Measurements from ENCODE around the gene PPP6R3.

Gene PPP6R3

DNA sequence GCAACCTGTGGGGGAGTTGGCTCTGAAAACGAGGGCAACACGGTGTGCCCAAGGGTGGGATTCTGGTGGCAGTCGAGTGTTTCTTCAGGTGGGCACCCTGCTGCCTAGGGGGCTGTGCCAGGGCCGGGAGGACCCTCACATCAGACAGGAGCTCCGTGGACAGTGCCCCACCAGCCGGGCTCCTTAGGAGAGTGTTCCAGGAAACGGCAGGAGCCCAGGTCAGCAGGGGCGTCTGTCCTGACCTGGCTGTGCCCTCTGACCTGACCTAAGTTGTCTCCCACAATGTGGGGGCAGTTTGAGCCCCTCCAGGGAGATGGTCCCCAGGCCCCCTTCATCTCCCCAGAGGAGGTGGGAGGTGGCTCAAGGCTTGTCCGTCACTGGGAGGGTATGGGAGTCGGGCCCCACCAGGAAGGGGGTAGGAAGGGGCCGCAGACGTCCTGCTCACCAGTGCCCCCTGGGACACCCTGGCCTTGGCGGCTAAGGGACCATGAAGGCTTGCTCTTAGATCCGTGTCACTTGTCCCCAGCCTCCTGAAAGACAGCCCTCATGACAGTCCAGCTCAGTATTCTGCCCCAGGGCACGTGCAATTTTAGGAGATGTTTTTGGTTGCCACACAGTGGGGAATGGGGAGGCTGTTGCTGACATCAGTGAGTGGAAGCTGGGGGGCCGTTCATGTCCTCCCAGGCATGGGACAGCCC lies 191.6 kb downstream of the PPP6R3 start:
- DNase-seq (ENCODE audit: low read depth) = no peak

DNA sequence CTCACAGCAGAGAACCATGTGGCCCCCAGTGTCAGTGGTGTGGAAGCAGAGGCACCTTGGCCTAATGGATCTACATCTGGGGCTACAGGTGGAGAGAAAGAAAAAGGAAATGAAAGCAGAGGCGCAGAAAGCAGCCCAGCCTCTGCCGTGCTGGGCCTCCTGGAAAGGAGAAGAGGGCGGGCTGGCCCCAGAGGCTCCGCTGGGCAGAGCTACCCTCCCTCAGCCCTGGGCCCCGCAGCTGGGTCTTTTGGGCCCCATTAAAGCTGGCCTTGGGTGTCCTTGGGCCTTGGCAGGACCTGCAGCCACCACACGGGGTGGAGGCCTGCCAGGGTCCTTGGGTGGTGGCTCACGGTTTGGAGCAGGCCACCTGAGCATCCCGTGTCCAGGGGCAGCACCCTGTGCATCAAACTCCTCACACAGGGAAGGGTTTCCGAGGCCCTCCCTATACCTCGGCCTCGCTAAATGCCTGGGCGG lies 192.2 kb downstream of the PPP6R3 start:
- DNase-seq (ENCODE audit: low read depth) = no peak

DNA sequence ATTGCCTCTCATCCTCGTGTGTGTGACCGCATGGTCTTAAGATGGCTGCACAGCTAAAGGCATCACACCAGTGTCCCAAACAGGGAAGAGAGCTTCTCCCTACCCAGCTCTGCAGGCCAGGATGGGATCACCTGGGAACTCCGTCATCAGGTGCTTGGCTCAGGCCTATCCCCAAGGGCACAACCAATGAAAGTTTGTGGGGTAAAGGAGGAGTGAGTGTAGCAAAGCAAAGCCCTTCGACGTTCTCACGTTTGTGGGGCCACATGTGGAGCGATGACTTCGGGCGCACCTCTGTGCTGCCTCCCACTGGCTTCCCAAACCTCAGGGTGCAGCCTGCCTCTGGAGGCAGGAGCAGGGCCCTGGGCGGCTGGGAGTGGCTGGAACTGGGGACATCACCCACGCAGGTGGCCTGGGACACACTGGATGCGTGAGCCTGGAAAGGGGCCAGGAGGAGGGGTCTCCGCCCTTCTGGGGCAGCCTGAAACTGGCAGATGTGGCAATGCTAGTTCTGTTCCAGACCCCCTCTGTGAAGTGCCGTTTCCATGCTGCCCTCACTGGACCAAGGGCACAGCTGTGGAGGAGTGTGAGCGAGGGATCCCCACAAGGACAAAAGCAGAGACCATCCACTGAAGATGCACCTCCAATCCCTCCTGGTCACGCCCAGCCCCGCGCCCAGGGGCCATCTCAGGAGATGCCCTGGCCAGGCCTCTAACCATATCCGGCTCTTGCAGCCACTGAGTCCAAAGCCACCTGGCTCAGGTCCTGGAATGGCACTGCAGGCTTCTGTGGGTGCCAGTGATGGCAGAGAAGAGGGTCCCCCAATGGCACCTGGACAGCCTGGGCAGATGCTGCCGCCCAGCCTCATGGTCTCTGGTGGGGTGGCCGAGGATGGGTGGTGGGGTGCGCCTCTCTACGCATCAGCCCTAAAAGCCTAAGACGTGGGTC lies 193.2 kb downstream of the PPP6R3 start:
- no peak for DNase-seq (ENCODE audit: low read depth)

- no peak for DNase-seq (ENCODE audit: low read depth)
These were observed 194.4 kb downstream of the PPP6R3 start for GRCh38 chr11:68654978-68655377.

- no peak for DNase-seq (ENCODE audit: low read depth)
These were observed 194.9 kb downstream of the PPP6R3 start for GRCh38 chr11:68655406-68655805.

DNA sequence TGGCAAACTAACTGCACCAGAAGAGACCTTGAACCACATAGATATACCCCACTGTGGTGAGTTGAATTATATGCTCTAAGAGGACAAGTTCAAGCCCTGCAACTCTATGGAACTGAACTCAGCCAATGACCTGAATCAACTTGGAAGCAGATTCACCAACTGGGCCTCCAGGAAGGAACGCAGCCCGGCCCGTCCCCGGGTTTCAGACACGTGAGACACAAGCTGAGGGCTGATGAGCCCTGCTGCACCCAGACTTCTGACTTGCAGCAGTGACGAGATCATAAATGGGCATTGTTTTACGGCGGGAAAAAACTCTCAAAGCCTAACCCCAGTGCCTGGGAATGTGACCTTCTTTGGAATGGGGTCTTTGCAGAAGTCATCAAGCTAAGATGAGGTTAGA lies 195.3 kb downstream of the PPP6R3 start:
- no peak for DNase-seq (ENCODE audit: low read depth)

- DNase-seq (ENCODE audit: low read depth) = no peak
These were observed 196.6 kb downstream of the PPP6R3 start for GRCh38 chr11:68657021-68657780.

GRCh38 chr11:68658097-68658496 lies 197.5 kb downstream of the PPP6R3 start:
- no peak for DNase-seq (ENCODE audit: low read depth)

DNA sequence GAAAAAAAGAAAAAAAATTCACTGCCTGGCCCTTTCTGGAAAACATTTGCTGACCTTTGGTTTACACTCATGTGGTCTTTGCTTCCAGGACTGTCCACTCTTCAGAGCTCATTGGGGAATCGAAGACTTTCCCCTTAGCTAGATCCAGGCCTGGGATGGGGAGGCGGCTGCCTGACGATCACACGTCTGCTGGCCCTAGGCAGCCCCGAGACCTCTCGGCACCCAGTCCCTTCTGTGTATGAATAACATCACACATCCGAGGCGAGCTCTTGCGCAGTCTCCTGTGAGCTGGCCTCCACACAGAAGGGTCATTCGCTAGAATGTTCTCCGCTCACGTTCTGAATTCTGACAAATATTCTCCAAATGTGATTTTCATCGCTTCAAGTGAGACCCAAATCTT lies 198.1 kb downstream of the PPP6R3 start:
- no peak for DNase-seq (ENCODE audit: low read depth)

DNA sequence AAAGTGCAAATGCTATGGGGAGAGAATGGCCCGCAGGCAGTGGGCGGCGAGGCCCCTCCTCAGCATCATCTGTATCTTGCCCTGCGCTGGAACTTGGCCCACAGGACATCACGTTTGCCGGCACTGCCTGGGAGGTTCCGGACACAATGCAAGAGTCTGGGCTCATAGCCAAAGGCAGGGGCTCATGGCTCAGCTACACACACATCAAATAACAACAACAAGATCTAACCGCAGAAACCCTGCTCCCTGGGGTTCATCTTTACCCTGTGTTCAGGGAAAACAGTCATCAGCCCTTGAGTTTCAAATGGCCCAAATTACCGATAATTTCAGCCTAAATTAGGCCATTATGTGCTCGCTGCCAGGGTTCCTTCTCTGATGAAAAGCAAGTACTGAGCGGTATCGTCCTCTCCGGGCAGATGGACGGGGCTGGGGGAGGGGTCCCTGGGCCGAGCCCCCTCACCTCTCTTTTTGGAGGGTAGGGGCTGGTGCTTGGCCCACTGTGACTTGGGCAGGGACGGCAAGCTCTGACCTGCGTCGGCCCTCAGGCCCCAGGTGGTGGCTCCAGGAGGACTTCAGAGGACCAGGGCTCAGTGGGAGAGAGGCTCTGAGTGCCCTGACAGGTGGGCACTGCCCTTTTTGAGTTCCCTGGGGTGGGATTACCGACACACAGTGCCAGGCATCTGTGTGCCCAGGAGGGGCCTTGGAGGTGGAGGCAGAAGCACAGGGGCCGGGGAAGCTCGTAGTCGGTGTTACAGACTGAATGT lies 198.8 kb downstream of the PPP6R3 start:
- no peak for DNase-seq (ENCODE audit: low read depth)

DNA sequence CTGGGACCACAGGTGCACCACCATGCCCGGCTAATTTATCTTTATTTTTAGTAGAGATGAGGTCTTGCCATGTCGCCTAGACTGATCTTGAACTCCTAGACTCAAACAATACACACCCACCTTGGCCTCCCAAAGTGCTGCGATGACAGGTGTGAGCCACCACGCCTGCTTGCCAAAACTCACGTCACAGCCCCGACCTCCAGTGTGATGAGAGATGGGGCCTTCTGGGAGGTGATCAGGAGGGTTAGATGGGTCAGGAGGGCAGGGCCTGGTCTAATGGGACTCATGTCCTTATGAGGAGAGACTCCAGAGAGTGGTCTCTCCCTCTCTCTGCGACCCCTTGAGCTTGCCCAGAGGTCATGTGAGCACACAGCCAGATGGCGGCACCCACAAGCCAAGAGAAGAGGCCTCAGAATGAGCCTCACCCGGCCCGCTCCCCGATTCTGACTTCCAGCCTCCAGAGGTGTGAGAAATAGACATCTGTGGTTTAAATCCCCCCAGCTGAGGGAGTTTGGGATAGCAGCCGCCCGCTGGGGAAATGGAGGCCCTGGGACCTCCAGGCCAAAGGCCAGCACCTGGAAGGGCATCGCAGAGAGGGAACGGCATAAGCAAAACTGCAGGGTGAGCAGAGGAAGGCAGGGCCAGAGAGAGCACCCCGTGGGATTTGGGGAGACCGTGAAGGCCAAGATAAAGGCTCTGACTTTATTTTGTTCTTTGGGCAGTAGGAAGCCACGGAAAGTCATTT lies 199.7 kb downstream of the PPP6R3 start:
- DNase-seq (ENCODE audit: low read depth) = no peak

DNA sequence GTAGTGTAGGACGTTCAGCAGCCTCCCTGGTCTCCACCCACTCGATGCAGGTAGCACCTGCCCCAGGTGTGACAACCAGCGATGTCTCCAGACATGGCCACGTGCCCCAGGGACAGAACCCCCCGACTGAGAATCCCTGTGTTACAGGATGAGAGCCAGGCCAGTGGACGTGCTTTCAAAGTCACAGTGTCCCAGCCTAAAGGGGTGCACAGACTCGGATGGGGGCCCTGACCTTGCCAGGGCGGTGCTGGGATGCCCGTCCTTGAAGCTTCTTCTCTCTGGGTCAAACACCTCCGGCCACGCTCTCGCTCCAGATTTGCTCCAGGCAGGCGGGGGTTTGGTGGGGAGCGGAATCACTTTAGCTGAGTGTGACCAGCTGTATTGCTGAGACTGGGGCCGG lies 200.5 kb downstream of the PPP6R3 start:
- no peak for DNase-seq (ENCODE audit: low read depth)

DNA sequence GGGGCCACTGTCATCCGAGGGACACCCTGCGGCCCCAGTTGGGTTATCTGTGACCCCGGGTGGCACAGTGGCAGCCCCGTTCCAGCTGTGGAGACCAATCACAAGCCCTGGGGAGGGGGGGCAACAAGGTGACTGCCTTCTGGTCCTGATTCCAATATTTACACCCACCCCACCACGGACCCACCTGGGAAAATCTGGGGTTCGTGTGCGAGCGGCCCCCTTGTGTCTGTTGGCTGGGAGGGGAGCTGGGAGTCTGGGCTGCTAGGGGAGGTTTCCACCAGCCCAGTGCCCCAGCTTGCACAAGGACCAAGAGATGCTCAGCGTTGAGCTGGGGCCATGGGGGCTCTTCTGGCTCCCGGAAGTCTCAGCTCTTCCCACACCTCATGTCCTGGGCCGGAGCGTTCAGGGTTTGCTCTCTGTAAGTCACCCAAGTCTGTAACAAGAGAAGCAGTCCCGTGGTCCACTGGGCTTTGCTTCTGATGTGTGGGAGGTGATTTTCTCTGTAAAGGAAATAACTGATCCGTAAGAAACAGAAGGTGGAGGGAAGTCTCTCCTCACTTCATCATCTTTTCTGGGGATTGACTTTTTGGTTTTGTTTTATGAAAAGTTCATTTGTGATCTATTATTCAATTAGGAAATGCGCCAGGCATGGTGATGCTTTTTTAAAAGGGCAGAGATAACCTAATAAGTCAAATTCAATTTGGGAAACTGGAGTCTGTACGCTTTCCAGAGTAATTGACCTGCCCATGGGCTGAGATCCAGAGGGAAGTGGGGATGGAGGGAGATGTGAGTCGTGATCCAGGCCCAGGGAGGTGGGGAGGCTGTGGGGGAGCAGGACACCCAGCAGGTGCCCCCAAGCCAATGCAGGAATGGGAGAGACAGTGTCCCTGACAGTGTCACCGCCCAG lies 201.4 kb downstream of the PPP6R3 start:
- DNase-seq (ENCODE audit: low read depth) = no peak

DNA sequence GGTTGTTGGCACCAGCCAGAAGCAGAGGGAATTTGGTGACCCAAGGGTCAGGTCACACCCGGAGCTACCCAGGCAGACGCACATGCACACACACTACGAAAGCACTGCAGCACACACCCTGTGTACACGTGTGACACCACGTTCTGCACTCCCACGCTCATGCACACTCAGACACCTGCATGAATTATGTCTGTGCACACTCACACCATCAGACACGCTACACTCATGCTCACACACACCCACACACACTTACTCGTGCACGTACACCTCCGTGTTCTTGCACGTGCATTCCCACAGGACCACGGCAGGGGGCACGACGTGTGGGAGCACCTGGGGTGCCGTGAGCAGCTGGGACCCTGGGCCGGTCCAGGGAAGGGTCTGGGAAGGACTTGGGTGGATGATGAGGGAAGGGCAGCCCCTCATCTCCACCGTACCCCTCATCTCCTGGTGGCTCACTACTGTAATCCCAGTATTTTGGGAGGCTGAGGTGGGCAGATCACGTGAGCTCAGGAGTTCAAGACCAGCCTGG lies 203.0 kb downstream of the PPP6R3 start:
- DNase-seq (ENCODE audit: low read depth) = no peak

DNA sequence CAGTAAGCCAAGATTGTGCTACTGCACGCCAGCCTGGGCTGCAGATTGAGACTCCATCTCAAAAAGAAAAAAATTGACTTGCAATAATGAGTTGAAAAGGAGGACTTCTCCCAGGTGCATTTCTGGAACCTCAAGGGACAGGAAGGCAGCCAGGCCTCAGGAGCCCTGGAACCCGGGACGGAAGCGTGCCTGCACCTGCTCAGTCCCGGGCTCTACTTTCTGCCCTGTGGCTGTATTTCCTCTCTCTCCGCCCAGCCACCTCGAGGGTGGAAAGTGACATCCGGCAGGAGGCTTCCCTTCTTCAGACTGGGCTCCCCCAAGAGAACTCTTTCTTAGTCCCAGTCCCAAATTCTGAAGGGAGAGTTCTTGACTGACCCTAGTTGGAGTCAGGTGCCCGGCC lies 203.6 kb downstream of the PPP6R3 start:
- DNase-seq (ENCODE audit: low read depth) = no peak

DNA sequence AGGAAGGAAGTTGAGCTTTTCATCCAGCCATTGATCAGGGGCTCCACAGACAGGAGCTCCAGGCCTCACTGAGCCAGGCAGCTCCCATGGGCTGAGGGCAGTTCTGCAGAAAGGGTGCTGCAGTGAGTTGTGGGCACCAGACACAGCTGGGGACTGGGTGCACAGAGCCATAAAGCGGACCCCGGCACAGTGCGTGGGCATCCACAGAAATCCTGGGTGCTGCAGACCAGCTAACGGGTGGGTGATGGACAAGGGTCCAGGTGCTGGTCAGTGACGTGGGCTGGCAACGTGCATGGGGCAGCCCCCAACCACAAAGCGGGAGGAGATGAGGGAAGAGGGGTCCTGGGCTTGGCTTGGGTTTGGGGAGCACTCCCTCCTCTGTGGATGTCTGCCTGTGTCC lies 204.4 kb downstream of the PPP6R3 start:
- no peak for DNase-seq (ENCODE audit: low read depth)
